ENCODE measurements around the gene CACNA2D3. TPM values are rescaled to one million over a fixed set of nuclear protein-coding genes. Genes with fewer than 3 reads are reported as not detected.

The CACNA2D3 gene
- total RNA-seq, 2 donors from 2014 or later = 1.1 to 5.9 TPM

- DNase-seq (ENCODE audit: low spot score) = no peak
- WGBS = 83% methylated on average over 3 of the region's 3 CpGs
- Histone ChIP-seq H3K27me3 (replicated peaks; ENCODE audit: insufficient read depth) (no peaks in the 10 kb centered on the region), H3K36me3 (no peaks in the 10 kb centered on the region), H3K9me3 (no peaks in the 10 kb centered on the region), H3K27ac (no peak overlapping the region), H3K4me1 (replicated peaks) (no peaks in the 10 kb centered on the region), H3K4me3 (no peak overlapping the region)
- intact Hi-C loops (cut with DNase I) = no loop called here
- no peak for TF ChIP-seq POLR2AphosphoS5 (IDR thresholded peaks at IDR 0.05)
- TF ChIP-seq, protein P1, sequence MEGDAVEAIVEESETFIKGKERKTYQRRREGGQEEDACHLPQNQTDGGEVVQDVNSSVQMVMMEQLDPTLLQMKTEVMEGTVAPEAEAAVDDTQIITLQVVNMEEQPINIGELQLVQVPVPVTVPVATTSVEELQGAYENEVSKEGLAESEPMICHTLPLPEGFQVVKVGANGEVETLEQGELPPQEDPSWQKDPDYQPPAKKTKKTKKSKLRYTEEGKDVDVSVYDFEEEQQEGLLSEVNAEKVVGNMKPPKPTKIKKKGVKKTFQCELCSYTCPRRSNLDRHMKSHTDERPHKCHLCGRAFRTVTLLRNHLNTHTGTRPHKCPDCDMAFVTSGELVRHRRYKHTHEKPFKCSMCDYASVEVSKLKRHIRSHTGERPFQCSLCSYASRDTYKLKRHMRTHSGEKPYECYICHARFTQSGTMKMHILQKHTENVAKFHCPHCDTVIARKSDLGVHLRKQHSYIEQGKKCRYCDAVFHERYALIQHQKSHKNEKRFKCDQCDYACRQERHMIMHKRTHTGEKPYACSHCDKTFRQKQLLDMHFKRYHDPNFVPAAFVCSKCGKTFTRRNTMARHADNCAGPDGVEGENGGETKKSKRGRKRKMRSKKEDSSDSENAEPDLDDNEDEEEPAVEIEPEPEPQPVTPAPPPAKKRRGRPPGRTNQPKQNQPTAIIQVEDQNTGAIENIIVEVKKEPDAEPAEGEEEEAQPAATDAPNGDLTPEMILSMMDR (IDR thresholded peaks at IDR 0.05) = no peak
- TF ChIP-seq POLR2A (IDR thresholded peaks at IDR 0.05) = no peak
Observed at GRCh38 chr3:54705730-54706129, 583.4 kb downstream of the CACNA2D3 start.

DNA sequence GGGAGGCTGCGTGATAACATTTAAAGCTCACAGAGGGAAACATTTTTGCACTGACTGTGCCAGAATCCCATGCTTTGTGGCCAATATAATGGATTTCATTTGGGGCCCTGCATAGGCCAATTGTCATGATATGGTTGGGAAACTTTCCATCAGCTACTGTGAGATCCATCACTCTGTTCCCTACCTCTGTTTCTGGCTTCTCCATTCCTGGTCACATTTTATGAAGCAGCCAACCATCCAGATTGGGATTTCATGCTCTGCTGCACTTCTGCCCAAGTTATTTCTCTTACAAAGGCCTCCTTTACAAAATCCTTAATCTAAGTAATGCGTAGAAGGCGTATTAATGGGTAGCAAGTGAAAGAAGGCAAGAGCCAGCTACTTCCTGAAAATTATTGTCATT lies 584.4 kb downstream of the CACNA2D3 start:
- no peak overlapping the region for H3K27ac ChIP-seq
- H3K27me3 ChIP-seq (replicated peaks; ENCODE audit: insufficient read depth) = no peaks in the 10 kb centered on the region
- H3K4me3 ChIP-seq = no peak overlapping the region
- TF ChIP-seq, protein P1 (IDR thresholded peaks at IDR 0.05) = no peak
- TF ChIP-seq POLR2AphosphoS5 (IDR thresholded peaks at IDR 0.05) (no peak), POLR2A (IDR thresholded peaks at IDR 0.05) (no peak)
- H3K36me3 ChIP-seq = no peaks in the 10 kb centered on the region
- H3K9me3 ChIP-seq = no peaks in the 10 kb centered on the region
- DNase-seq (ENCODE audit: low spot score) = no peak
- intact Hi-C loops (cut with DNase I) = no loop called here
- 95% methylated on average over 3 of the region's 3 CpGs for WGBS
- no peaks in the 10 kb centered on the region for H3K4me1 ChIP-seq (replicated peaks)

DNA sequence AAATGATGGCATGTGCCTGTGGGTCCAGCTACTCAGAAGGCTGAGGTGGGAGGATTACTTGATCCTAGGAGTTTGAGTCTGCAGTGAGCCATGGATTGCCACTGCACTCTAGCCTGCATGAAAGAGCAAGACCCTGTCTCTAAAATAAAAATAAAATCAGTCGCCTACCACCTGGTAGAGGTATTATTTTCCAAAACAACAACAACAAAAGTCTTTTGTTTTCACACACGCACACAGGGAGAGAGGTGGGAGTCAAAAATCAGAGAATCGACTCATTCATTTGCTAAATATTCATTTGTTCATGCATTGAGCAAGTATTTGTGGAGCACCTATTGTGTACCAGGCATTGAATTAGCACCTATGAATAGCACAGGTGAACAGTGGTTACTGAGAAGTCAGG lies 587.4 kb downstream of the CACNA2D3 start:
- Histone ChIP-seq H3K4me3 (no peak overlapping the region), H3K27me3 (replicated peaks; ENCODE audit: insufficient read depth) (no peaks in the 10 kb centered on the region), H3K4me1 (replicated peaks) (no peaks in the 10 kb centered on the region), H3K9me3 (no peaks in the 10 kb centered on the region), H3K36me3 (no peaks in the 10 kb centered on the region), H3K27ac (no peak overlapping the region)
- TF ChIP-seq, protein P1 (IDR thresholded peaks at IDR 0.05) = no peak
- TF ChIP-seq POLR2AphosphoS5 (IDR thresholded peaks at IDR 0.05) (no peak), POLR2A (IDR thresholded peaks at IDR 0.05) (no peak)
- intact Hi-C loops (cut with DNase I) = no loop called here
- WGBS = 99% methylated on average over 3 of the region's 3 CpGs
- no peak for DNase-seq (ENCODE audit: low spot score)

DNA sequence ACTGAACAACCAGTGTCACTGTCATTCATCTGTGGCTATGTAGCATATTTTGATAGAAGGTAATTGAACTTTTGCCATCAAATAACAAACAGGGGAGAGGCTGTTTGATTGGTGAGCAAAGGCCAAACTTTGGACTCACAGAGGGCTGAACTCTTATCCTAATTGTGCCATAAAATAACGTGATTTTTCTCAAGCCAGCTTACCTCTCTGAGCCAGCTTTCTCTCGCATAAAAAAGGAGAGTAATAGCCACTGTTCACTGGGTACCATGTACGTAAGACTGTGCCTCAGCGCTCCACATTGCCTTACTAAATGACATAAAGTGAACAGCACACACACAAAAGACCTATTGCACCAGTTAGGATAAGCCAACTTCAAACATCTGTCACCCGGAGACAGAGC lies 588.6 kb downstream of the CACNA2D3 start:
- 80% methylated on average over 5 of the region's 5 CpGs for WGBS
- intact Hi-C loops (cut with DNase I) = no loop called here
- TF ChIP-seq, protein P1 (IDR thresholded peaks at IDR 0.05) = no peak
- TF ChIP-seq POLR2AphosphoS5 (IDR thresholded peaks at IDR 0.05) (no peak), POLR2A (IDR thresholded peaks at IDR 0.05) (no peak)
- Histone ChIP-seq H3K36me3 (no peaks in the 10 kb centered on the region), H3K4me3 (no peak overlapping the region), H3K27me3 (replicated peaks; ENCODE audit: insufficient read depth) (no peaks in the 10 kb centered on the region), H3K27ac (no peak overlapping the region), H3K9me3 (no peaks in the 10 kb centered on the region), H3K4me1 (replicated peaks) (no peaks in the 10 kb centered on the region)
- no peak for DNase-seq (ENCODE audit: low spot score)

GRCh38 chr3:54712539-54712938 lies 590.2 kb downstream of the CACNA2D3 start:
- Histone ChIP-seq H3K4me3 (no peak overlapping the region), H3K9me3 (no peaks in the 10 kb centered on the region), H3K4me1 (replicated peaks) (no peaks in the 10 kb centered on the region), H3K27me3 (replicated peaks; ENCODE audit: insufficient read depth) (no peaks in the 10 kb centered on the region), H3K36me3 (no peaks in the 10 kb centered on the region), H3K27ac (no peak overlapping the region)
- DNase-seq (ENCODE audit: low spot score) = no peak
- intact Hi-C loops (cut with DNase I) = no loop called here
- no peak for TF ChIP-seq POLR2A (IDR thresholded peaks at IDR 0.05)
- no peak for TF ChIP-seq POLR2AphosphoS5 (IDR thresholded peaks at IDR 0.05)
- TF ChIP-seq, protein P1 (IDR thresholded peaks at IDR 0.05) = no peak
- WGBS = 67% methylated on average over 5 of the region's 5 CpGs
